Kasumi-1 (cell line): ENCODE data around the gene SLC25A20.
A peak's percentile ranks its signal among the peaks of the same experiment; 100 is the strongest.
"Not testable (repeated sequence)": the region's sequence is repeated elsewhere in the genome, so short reads cannot be mapped to it uniquely, and the experiment has no call there.

Source experiments
- DNase-seq, 2 experiments: peaks; one replicate each; lab custom pipeline; 2025; lab: John Stamatoyannopoulos, UW

Gene SLC25A20

GRCh38 chr3:48898383-48899234, at the start of gene SLC25A20:
TSS of gene SLC25A20 (minus strand) at chr3:48898882. CDS start at chr3:48898794, 88 bp downstream.
- DNase-seq = peak; percentile 76 to 83

- no peak for DNase-seq
Observed at GRCh38 chr3:48945891-48946549, 47.3 kb upstream of the SLC25A20 start.

- no peak for DNase-seq
Observed at GRCh38 chr3:48945432-48945831, 46.8 kb upstream of the SLC25A20 start.

- no peak for DNase-seq
Observed at GRCh38 chr3:48938689-48939088, 40.0 kb upstream of the SLC25A20 start.

- DNase-seq = no peak
Observed at GRCh38 chr3:48938156-48938555, 39.5 kb upstream of the SLC25A20 start.

- no peak for DNase-seq
Observed at GRCh38 chr3:48935530-48935929, 36.8 kb upstream of the SLC25A20 start.

- DNase-seq = no peak
Observed at GRCh38 chr3:48934333-48934991, 35.8 kb upstream of the SLC25A20 start.

GRCh38 chr3:48931944-48932580, 33.4 kb upstream of the SLC25A20 start:
- no peak for DNase-seq

GRCh38 chr3:48930590-48930989, 31.9 kb upstream of the SLC25A20 start:
- DNase-seq = no peak

- DNase-seq = no peak
Observed at GRCh38 chr3:48929358-48930035, 30.8 kb upstream of the SLC25A20 start.

- no peak for DNase-seq
Observed at GRCh38 chr3:48928679-48929078, 30.0 kb upstream of the SLC25A20 start.

GRCh38 chr3:48927928-48928327, 29.2 kb upstream of the SLC25A20 start:
- DNase-seq = peak in 1 of 2 experiments; percentile 16

GRCh38 chr3:48926425-48927392, 28.0 kb upstream of the SLC25A20 start:
- DNase-seq = no peak

- DNase-seq = peak; percentile 68 to 76
Observed at GRCh38 chr3:48919215-48920138, 20.8 kb upstream of the SLC25A20 start.

- DNase-seq = peak; percentile 89 to 90
Observed at GRCh38 chr3:48918388-48919214, 19.9 kb upstream of the SLC25A20 start, which contains the start of gene ARIH2. TSS of gene ARIH2 (plus strand) at chr3:48918842. CDS start at chr3:48927559, 8,717 bp downstream.

- no peak for DNase-seq
Observed at GRCh38 chr3:48915296-48915695, 16.6 kb upstream of the SLC25A20 start.

GRCh38 chr3:48907026-48907425, 8.3 kb upstream of the SLC25A20 start:
- DNase-seq = not testable (repeated sequence)

- DNase-seq = peak in 1 of 2 experiments; percentile 14
Observed at GRCh38 chr3:48899273-48899672, 591 bp upstream of the SLC25A20 start.
